MM.1S (cell line): ENCODE measurements around the gene FOXL2NB.

ENCODE experiments used
- DNase-seq: peaks from one replicate; pipeline ENCODE4 v3.0.0-alpha.2; 2015
- H2AFZ ChIP-seq: fragments of 300-600 bp; sonication (generic); 2 replicates; pipeline ENCODE4 v1.6.0; 2016; ENCODE audit warnings: antibody characterized with exemption, low read length
- H3F3A ChIP-seq: fragments of 300-600 bp; sonication (generic); 2 replicates; pipeline ENCODE4 v1.6.1; 2016; ENCODE audit warnings: mild to moderate bottlenecking, antibody characterized with exemption, low read length, moderate library complexity, mixed read lengths; ENCODE audit not compliant: insufficient read depth
- H3K27ac ChIP-seq: fragments of 300-600 bp; sonication (generic); 2 replicates; pipeline ENCODE4 v1.5.1; 2016; ENCODE audit warnings: mild to moderate bottlenecking, low read length
- H3K27me3 ChIP-seq: fragments of 300-600 bp; sonication (generic); replicated peaks from 2 replicates; pipeline ENCODE4 v1.6.0; 2016; ENCODE audit warnings: low read length; ENCODE audit not compliant: insufficient read depth
- H3K36me3 ChIP-seq: fragments of 300-600 bp; sonication (generic); replicated peaks from 2 replicates; pipeline ENCODE4 v1.6.1; 2016; ENCODE audit warnings: mild to moderate bottlenecking, low read length, mixed read lengths; ENCODE audit not compliant: insufficient read depth
- H3K4me1 ChIP-seq: fragments of 300-600 bp; sonication (generic); 2 replicates; pipeline ENCODE4 v1.6.1; 2016; ENCODE audit warnings: low read length, mixed read lengths
- H3K4me2 ChIP-seq: fragments of 300-600 bp; sonication (generic); 2 replicates; pipeline ENCODE4 v1.6.0; 2016; ENCODE audit warnings: low read depth, low read length
- H3K4me3 ChIP-seq: fragments of 300-600 bp; sonication (generic); 2 replicates; pipeline ENCODE4 v1.5.1; 2016; ENCODE audit warnings: low read length, mixed read lengths
- H3K79me2 ChIP-seq: fragments of 300-600 bp; sonication (generic); 2 replicates; pipeline ENCODE4 v1.6.1; 2016; ENCODE audit warnings: mixed run types, low read length, mixed read lengths
- H3K9ac ChIP-seq: fragments of 300-600 bp; sonication (generic); 2 replicates; pipeline ENCODE4 v1.6.1; 2016; ENCODE audit warnings: low read length, mixed read lengths
- H3K9me2 ChIP-seq: fragments of 300-600 bp; sonication (generic); replicated peaks from 2 replicates; pipeline ENCODE4 v1.6.1; 2016; ENCODE audit warnings: mild to moderate bottlenecking, low read length, mixed read lengths; ENCODE audit not compliant: insufficient read depth
- H3K9me3 ChIP-seq: fragments of 300-600 bp; sonication (generic); replicated peaks from 2 replicates; pipeline ENCODE4 v1.6.1; 2016; ENCODE audit warnings: mild to moderate bottlenecking, low read length, mixed read lengths; ENCODE audit not compliant: insufficient read depth
- H4K20me1 ChIP-seq: fragments of 300-600 bp; sonication (generic); 2 replicates; pipeline ENCODE4 v1.6.1; 2016; ENCODE audit warnings: mild to moderate bottlenecking, low read length, moderate library complexity, mixed read lengths; ENCODE audit not compliant: insufficient read depth
- EZH2 ChIP-seq: fragments of 300-600 bp; sonication (generic); optimal IDR thresholded peaks from 2 replicates; pipeline ENCODE3; 2017; ENCODE audit warnings: low read depth, mild to moderate bottlenecking, antibody characterized with exemption, low read length, mixed read lengths
- EZH2phosphoT487 ChIP-seq: fragments of 300-600 bp; sonication (generic); IDR thresholded peaks from 2 replicates; pipeline ENCODE4 v1.6.1; 2018; ENCODE audit warnings: antibody characterized with exemption, low read length
- TF ChIP-seq, protein P1 (sequence below): fragments of 300-600 bp; sonication (generic); IDR thresholded peaks from 2 replicates; pipeline ENCODE4 v1.5.1; 2016; ENCODE audit warnings: antibody characterized with exemption, low read length, mixed read lengths

FOXL2NB gene

DNA sequence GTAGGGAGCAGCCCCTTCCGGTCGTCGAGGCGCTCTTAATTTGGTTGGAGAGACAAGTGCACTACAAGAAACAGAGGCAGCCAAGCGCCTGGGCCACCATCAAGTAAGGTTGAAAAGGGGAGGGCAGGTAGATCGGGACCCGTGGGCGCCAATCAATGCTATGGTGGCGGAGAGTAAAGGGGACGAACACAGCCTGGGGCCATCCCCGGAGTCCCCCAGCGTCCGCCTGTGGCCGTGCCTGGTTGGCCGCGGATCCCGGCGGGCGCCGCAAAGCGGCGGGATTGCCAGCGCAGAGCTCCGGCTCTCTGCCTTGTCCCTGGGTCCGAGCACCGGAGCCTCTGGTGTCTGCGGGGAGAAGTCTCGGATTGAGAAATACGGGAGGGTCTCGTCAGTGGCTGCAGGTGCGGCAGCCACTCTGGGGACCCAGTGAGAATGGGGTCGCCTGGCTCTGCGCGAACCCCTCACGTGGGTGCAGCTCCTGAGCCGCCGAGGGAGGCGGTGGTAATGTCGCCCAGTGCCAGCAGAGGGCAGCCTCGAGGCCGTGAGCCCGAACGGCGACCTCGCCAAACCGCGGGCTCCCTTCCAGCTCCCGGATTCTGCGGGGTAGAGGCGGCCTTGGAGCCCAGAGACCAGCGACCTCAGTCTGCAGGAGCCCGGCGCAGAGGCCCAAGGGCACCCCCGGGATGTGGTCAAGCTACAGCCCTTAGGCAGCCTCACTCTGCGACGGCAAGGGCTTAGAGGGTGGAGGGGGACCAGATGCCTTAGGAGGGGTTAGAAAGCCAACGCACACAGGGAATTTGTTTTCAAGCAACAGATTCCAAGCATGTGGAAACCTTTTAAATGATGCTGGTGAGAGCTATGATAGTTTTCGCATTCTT lies 10.9 kb upstream of the FOXL2NB start:
- peak; percentile 57 for DNase-seq
- H3K9ac ChIP-seq = peak overlapping the region; percentile 35; the same call in 1 of the 2 replicates
- H2AFZ ChIP-seq = peak overlapping the region; percentile 84

DNA sequence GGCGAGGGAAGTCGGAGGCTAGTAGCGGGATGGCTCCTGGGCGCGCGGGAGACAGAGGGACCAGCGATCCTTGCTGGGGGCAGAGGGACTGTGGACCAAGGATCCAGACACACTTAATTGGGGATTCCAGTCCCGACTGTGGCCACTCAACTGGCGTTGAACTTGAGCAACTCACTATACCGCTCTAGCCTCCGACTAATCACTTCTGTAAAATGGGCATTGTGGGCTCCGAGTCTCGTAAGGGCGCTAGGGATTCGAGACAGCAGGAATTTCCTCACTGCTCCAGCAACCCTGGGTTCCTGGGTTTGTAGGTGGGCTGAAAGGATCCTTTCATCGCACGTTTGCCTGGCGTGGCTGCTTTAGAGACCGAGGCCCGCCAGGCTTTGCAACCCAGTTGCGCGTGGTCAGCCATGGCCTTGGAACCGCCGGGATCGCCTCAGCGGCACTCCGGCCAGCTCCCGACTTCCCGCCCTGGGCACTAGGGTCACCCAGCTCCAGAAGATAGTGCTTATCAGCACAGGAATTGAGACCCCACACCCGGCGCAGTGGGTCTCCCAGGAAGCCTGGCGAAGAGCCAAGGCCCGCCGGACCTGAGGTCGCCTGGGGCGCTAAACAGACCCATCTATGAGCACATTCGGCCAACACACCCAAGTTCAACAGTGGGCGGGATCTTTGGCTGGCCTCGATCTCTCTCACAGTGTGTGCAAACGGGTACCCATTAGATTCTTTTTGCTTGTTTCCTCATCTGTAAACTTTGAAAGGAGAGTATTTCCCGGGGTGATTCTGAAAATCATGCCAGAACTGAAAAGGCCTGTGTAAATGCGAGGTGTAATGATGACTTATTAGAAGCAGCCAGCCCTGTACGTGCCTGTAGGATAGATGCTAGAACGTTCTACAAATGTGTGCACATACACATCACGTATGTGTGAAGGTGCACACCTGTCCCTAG lies 10.0 kb upstream of the FOXL2NB start:
- Histone ChIP-seq H4K20me1 (no peaks in the 10 kb centered on the region), H3K4me3 (peak overlapping the region; percentile 69; the same call in 1 of the 2 replicates), H3K79me2 (no peaks in the 10 kb centered on the region), H3K27ac (no peak overlapping the region), H3K4me1 (no peaks in the 10 kb centered on the region), H3K27me3 (peaks cover 33% of the 10 kb centered on the region), H3K36me3 (no peaks in the 10 kb centered on the region), H3F3A (no peaks in the 10 kb centered on the region), H3K9me2 (no peaks in the 10 kb centered on the region), H3K9me3 (no peaks in the 10 kb centered on the region), H2AFZ (peak overlapping the region; percentile 84), H3K9ac (no peak overlapping the region), H3K4me2 (peak overlapping the region; percentile 93)
- no peak for DNase-seq
- TF ChIP-seq EZH2phosphoT487 (no peak), EZH2 (no peak)
- TF ChIP-seq, protein P1, sequence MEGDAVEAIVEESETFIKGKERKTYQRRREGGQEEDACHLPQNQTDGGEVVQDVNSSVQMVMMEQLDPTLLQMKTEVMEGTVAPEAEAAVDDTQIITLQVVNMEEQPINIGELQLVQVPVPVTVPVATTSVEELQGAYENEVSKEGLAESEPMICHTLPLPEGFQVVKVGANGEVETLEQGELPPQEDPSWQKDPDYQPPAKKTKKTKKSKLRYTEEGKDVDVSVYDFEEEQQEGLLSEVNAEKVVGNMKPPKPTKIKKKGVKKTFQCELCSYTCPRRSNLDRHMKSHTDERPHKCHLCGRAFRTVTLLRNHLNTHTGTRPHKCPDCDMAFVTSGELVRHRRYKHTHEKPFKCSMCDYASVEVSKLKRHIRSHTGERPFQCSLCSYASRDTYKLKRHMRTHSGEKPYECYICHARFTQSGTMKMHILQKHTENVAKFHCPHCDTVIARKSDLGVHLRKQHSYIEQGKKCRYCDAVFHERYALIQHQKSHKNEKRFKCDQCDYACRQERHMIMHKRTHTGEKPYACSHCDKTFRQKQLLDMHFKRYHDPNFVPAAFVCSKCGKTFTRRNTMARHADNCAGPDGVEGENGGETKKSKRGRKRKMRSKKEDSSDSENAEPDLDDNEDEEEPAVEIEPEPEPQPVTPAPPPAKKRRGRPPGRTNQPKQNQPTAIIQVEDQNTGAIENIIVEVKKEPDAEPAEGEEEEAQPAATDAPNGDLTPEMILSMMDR = no peak

More for the DNA sequence above, 10.9 kb upstream of the FOXL2NB start:
- peaks cover 33% of the 10 kb centered on the region for H3K27me3 ChIP-seq
- H3K4me1 ChIP-seq = no peaks in the 10 kb centered on the region
- peak overlapping the region; percentile 69 for H3K4me3 ChIP-seq
- TF ChIP-seq, protein P1 = peak; percentile 83
- no peak for TF ChIP-seq EZH2phosphoT487
- no peak for TF ChIP-seq EZH2
- H3K36me3 ChIP-seq = no peaks in the 10 kb centered on the region
- H4K20me1 ChIP-seq = no peaks in the 10 kb centered on the region
- H3K9me3 ChIP-seq = no peaks in the 10 kb centered on the region
- no peak overlapping the region for H3K27ac ChIP-seq
- H3K79me2 ChIP-seq = no peaks in the 10 kb centered on the region
- peak overlapping the region; percentile 93 for H3K4me2 ChIP-seq
- no peaks in the 10 kb centered on the region for H3F3A ChIP-seq
- H3K9me2 ChIP-seq = no peaks in the 10 kb centered on the region

DNA sequence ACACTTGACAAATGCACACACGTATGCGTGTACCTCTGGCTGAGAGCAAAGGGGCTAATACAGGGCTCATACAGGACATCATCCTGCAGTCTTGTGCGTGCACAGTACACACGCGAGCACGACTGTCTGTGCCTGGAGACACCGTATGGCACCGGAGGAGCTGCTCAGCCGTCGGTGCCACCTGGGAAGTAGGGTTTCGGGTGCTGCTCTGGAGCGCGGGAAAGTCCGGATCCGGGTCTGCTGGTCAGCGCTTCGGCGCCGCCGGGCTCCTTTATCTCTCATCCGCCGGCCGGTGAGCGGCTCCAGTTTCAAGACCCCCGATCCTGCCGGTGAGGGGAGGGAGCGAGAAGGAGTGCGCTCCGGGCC lies 9.3 kb upstream of the FOXL2NB start:
- Histone ChIP-seq H4K20me1 (no peaks in the 10 kb centered on the region), H3K4me3 (no peak overlapping the region), H3K4me1 (no peaks in the 10 kb centered on the region), H3K4me2 (no peak overlapping the region), H3K9me2 (no peaks in the 10 kb centered on the region), H3K9ac (no peak overlapping the region), H3K79me2 (no peaks in the 10 kb centered on the region), H3K27ac (no peak overlapping the region), H3K36me3 (no peaks in the 10 kb centered on the region), H2AFZ (no peak overlapping the region), H3K27me3 (peaks cover 33% of the 10 kb centered on the region), H3K9me3 (no peaks in the 10 kb centered on the region), H3F3A (no peaks in the 10 kb centered on the region)
- TF ChIP-seq EZH2phosphoT487 = no peak
- no peak for DNase-seq
